Left cardiac atrium (tissue), 4 donors: Measurements from ENCODE around the gene ARHGAP15. TPM values are rescaled to one million over a fixed set of nuclear protein-coding genes. Genes with fewer than 3 reads are reported as not detected.

Experiments used
- ATAC-seq, 2 donors: fragments of 200-7000 bp; cut with Tn5 transposase; one replicate each; pipeline ENCODE4 v1.9.1; 2020; ENCODE audit warnings: mild to moderate bottlenecking in 2 of 2, moderate library complexity in 2 of 2
- DNase-seq: peaks from one replicate; pipeline ENCODE4 v3.0.0-alpha.2; 2020
- intact Hi-C, 2 donors: fragments of 100-400 bp; cut with DNase I; formaldehyde crosslinking; loops; one replicate each; pipeline versions ENCODE4 v1.14.1 to v1.15.1; 2022 to 2023
- total RNA-seq, 2 donors: library from RNA; stranded (reverse); fragmentation: NEBNext Ultra II Directional; extraction: Animal tissue kit (Norgen Biotek cat#: 25700); gene quantifications; one replicate each; pipeline ENCODE4 v1.2.1, GENCODE V29; 2021
- donor health status: DM: no; HTN: yes; CAD: no.
- donor health status: DM: no; HTN: yes; CAD: no; lungs with severe emphysema.
- donor health status: DM: yes; HTN: yes; CAD: no.
- donor health status: Dilated cardiomyopathy.

Gene ARHGAP15
- total RNA-seq, 2 donors from 2014 or later = 7.2 to 8.7 TPM

GRCh38 chr2:143417428-143417827 is 288.2 kb downstream of the ARHGAP15 start:
- ATAC-seq (no peak), DNase-seq (no peak)
- intact Hi-C loops = no loop called here

GRCh38 chr2:143420313-143420712 is 291.1 kb downstream of the ARHGAP15 start:
- intact Hi-C loops = no loop called here
- ATAC-seq (no peak), DNase-seq (no peak)

- DNase-seq = no peak
- intact Hi-C loops = no loop called here
- no peak for ATAC-seq
Measured at GRCh38 chr2:143422681-143423080, 293.5 kb downstream of the ARHGAP15 start.

- no peak for ATAC-seq
- intact Hi-C loops = no loop called here
- DNase-seq = no peak
Measured at GRCh38 chr2:143425896-143426295, 296.7 kb downstream of the ARHGAP15 start.

GRCh38 chr2:143426296-143426695 is 297.1 kb downstream of the ARHGAP15 start:
- intact Hi-C loops = no loop called here
- ATAC-seq = no peak
- no peak for DNase-seq

- DNase-seq (no peak), ATAC-seq (no peak)
- intact Hi-C loops = no loop called here
Measured at GRCh38 chr2:143428700-143429099, 299.5 kb downstream of the ARHGAP15 start.

GRCh38 chr2:143429932-143430679 is 300.9 kb downstream of the ARHGAP15 start:
- intact Hi-C loops = no loop called here
- ATAC-seq (peak; percentile 53 to 63), DNase-seq (no peak)

- intact Hi-C loops = no loop called here
- DNase-seq = no peak
- ATAC-seq = no peak
Measured at GRCh38 chr2:143431316-143431715, 302.1 kb downstream of the ARHGAP15 start.

GRCh38 chr2:143433251-143433650 is 304.0 kb downstream of the ARHGAP15 start:
- DNase-seq = no peak
- intact Hi-C loops = no loop called here
- peak; percentile 43 to 68 for ATAC-seq

GRCh38 chr2:143433840-143434239 is 304.6 kb downstream of the ARHGAP15 start:
- ATAC-seq (no peak), DNase-seq (no peak)
- intact Hi-C loops = no loop called here

- intact Hi-C loops = no loop called here
- DNase-seq = no peak
- no peak for ATAC-seq
Measured at GRCh38 chr2:143434445-143434844, 305.2 kb downstream of the ARHGAP15 start.

GRCh38 chr2:143435131-143435530 is 305.9 kb downstream of the ARHGAP15 start:
- DNase-seq (no peak), ATAC-seq (peak; percentile 44 to 53)
- intact Hi-C loops = no loop called here

- no peak for ATAC-seq
- intact Hi-C loops = no loop called here
- DNase-seq = no peak
Measured at GRCh38 chr2:143436951-143437350, 307.7 kb downstream of the ARHGAP15 start.

GRCh38 chr2:143440411-143441012 is 311.3 kb downstream of the ARHGAP15 start:
- intact Hi-C loops = no loop called here
- DNase-seq (no peak), ATAC-seq (peak in 1 of 2 donors; percentile 37)

- intact Hi-C loops = no loop called here
- peak; percentile 38 to 44 for ATAC-seq
- no peak for DNase-seq
Measured at GRCh38 chr2:143442193-143442592, 313.0 kb downstream of the ARHGAP15 start.

GRCh38 chr2:143451642-143452281 is 322.5 kb downstream of the ARHGAP15 start:
- DNase-seq (no peak), ATAC-seq (no peak)
- intact Hi-C loops = no loop called here

GRCh38 chr2:143452817-143453451 is 323.7 kb downstream of the ARHGAP15 start:
- DNase-seq (no peak), ATAC-seq (no peak)
- intact Hi-C loops = no loop called here

- no peak for DNase-seq
- no peak for ATAC-seq
- intact Hi-C loops = no loop called here
Measured at GRCh38 chr2:143453981-143454511, 324.8 kb downstream of the ARHGAP15 start.

- intact Hi-C loops = no loop called here
- no peak for ATAC-seq
- no peak for DNase-seq
Measured at GRCh38 chr2:143455317-143455716, 326.1 kb downstream of the ARHGAP15 start.
